SK-N-SH (cell line): ENCODE data around the gene UBE2Z. TPM values are rescaled to one million over a fixed set of nuclear protein-coding genes. Genes with fewer than 3 reads are reported as not detected.

Experiments
- CTCF ChIA-PET: fragments of 300-600, 350-600 bp; formaldehyde crosslinking; extraction: SDS; loops from one replicate; lab custom pipeline; 2021; lab: Yijun Ruan, JAX
- POLR2A ChIA-PET: fragments of 350-600 bp; sonication (Branson Sonifier 250); formaldehyde crosslinking; extraction: SDS; loops from one replicate; lab custom pipeline; 2020; ENCODE audit warnings: antibody characterized with exemption, inconsistent platforms; lab: Yijun Ruan, JAX
- DNase-seq: peaks from one replicate; pipeline ENCODE4 v3.0.0; 2012
- H2AFZ ChIP-seq: fragments of 200-600 bp; sonication (generic); 2 replicates; pipeline ENCODE4 v1.8.1; 2016; ENCODE audit warnings: antibody characterized with exemption, mild to moderate bottlenecking, low read depth
- H3F3A ChIP-seq: fragments of 200-600 bp; sonication (generic); replicated peaks from 2 replicates; pipeline ENCODE3; 2016; ENCODE audit warnings: antibody characterized with exemption, mild to moderate bottlenecking; ENCODE audit not compliant: insufficient read depth
- H3K27ac ChIP-seq, 2 experiments: fragments of 200-500 bp in 1 of 2; fragments of 200-600 bp in 1 of 2; sonication (Bioruptor generic) in 1 of 2; sonication (generic), shearing (Covaris generic) in 1 of 2; 2 replicates each; pipeline versions ENCODE4 v1.5.1 to v1.6.1; 2014 to 2016; ENCODE audit warnings: low read depth in 2 of 2, inconsistent platforms in 1 of 2, low read length in 1 of 2, mild to moderate bottlenecking in 1 of 2, mixed read lengths in 1 of 2
- H3K27me3 ChIP-seq: fragments of 200-600 bp; sonication (generic), shearing (Covaris generic); 2 replicates; pipeline ENCODE4 v1.6.1; 2016; ENCODE audit warnings: mixed run types; ENCODE audit not compliant: insufficient read depth
- H3K36me3 ChIP-seq, 2 experiments: fragments of 200-500 bp in 1 of 2; fragments of 200-600 bp in 1 of 2; sonication (Bioruptor generic) in 1 of 2; sonication (generic) in 1 of 2; replicated peaks in 1 of 2; 2 replicates each; pipeline versions ENCODE3 to v1.5.1; 2014 to 2016; ENCODE audit warnings: low read length in 1 of 2, mild to moderate bottlenecking in 1 of 2; ENCODE audit not compliant: insufficient read depth in 2 of 2, control insufficient read depth in 1 of 2
- H3K4me1 ChIP-seq, 2 experiments: fragments of 200-500 bp in 1 of 2; fragments of 200-600 bp in 1 of 2; sonication (Bioruptor generic) in 1 of 2; sonication (generic), shearing (Covaris generic) in 1 of 2; 2 replicates each; pipeline versions ENCODE4 v1.5.1 to v1.6.1; 2014 to 2016; ENCODE audit warnings: low read depth in 1 of 2, low read length in 1 of 2, mixed run types in 1 of 2; ENCODE audit not compliant: insufficient read depth in 2 of 2, control insufficient read depth in 1 of 2
- H3K4me2 ChIP-seq: fragments of 200-600 bp; sonication (generic), shearing (Covaris generic); 2 replicates; pipeline ENCODE4 v1.6.1; 2017; ENCODE audit warnings: mixed run types
- H3K4me3 ChIP-seq, 2 experiments: fragments of 200-500 bp in 1 of 2; fragments of 200-600 bp in 1 of 2; sonication (Bioruptor generic) in 1 of 2; sonication (generic), shearing (Covaris generic) in 1 of 2; 2 replicates each; pipeline versions ENCODE4 v1.5.1 to v1.8.1; 2014 to 2016; ENCODE audit warnings: low read depth in 2 of 2, inconsistent platforms in 1 of 2, low read length in 1 of 2, mild to moderate bottlenecking in 1 of 2, mixed read lengths in 1 of 2, moderate library complexity in 1 of 2
- H3K79me2 ChIP-seq: fragments of 200-600 bp; sonication (generic); 2 replicates; pipeline ENCODE4 v1.8.1; 2017; ENCODE audit warnings: mild to moderate bottlenecking; ENCODE audit not compliant: insufficient read depth
- H3K9ac ChIP-seq: fragments of 200-600 bp; sonication (generic); 2 replicates; pipeline ENCODE4 v1.6.1; 2017; ENCODE audit warnings: mixed run types
- H3K9me2 ChIP-seq: fragments of 200-600 bp; sonication (generic); 2 replicates; pipeline ENCODE4 v1.6.1; 2017; ENCODE audit warnings: mixed run types
- H3K9me3 ChIP-seq: fragments of 200-600 bp; sonication (generic); 2 replicates; pipeline ENCODE4 v1.6.1; 2017; ENCODE audit warnings: mixed run types, mild to moderate bottlenecking, moderate library complexity
- H4K20me1 ChIP-seq: fragments of 200-600 bp; sonication (generic); 2 replicates; pipeline ENCODE4 v1.6.1; 2017; ENCODE audit warnings: mild to moderate bottlenecking, mixed run types; ENCODE audit not compliant: insufficient read depth
- ELF1 ChIP-seq: IDR thresholded peaks from 2 replicates; pipeline ENCODE4 v1.4.0; 2012
- EZH2phosphoT487 ChIP-seq: fragments of 200-600 bp; sonication (generic); IDR thresholded peaks from 2 replicates; pipeline ENCODE4 v1.6.1; 2017; ENCODE audit warnings: low read depth, mixed run types, mild to moderate bottlenecking, antibody characterized with exemption, moderate library complexity, borderline replicate concordance
- FOXJ3 ChIP-seq: sonication (generic); formaldehyde crosslinking; IDR thresholded peaks from 2 replicates; pipeline ENCODE4 v1.5.1; 2020; ENCODE audit warnings: mild to moderate bottlenecking, missing genetic modification reagents
- PBX3 ChIP-seq: IDR thresholded peaks from 2 replicates; pipeline ENCODE4; 2012
- RAD21 ChIP-seq: IDR thresholded peaks from 2 replicates; pipeline ENCODE4 v1.6.1; 2012; ENCODE audit warnings: mild to moderate bottlenecking, low read length
- RFX5 ChIP-seq: IDR thresholded peaks from 2 replicates; pipeline ENCODE4 v1.6.1; 2012; ENCODE audit warnings: mild to moderate bottlenecking, improper control_type of control experiment, low read length
- RXRA ChIP-seq: IDR thresholded peaks from 2 replicates; pipeline ENCODE4 v1.4.0; 2012; ENCODE audit warnings: low read depth, mild to moderate bottlenecking, borderline replicate concordance
- SMC3 ChIP-seq: IDR thresholded peaks from 2 replicates; pipeline ENCODE4 v1.6.1; 2012; ENCODE audit warnings: low read depth, low read length, improper control_type of control experiment
- TAF1 ChIP-seq: IDR thresholded peaks from 2 replicates; pipeline ENCODE4 v1.6.1; 2012; ENCODE audit warnings: low read depth, mild to moderate bottlenecking, low read length, moderate library complexity, borderline replicate concordance
- WGBS: methylation state at CpG from one replicate; pipeline ENCODE4 v1.1.6; 2017; ENCODE audit warnings: low lambda C conversion rate; 5-methylcytosine and 5-hydroxymethylcytosine counted together
- polyA plus RNA-seq, 3 experiments: library from polyadenylated mRNA; depleted of rRNA; stranded (reverse); fragments of >200 nt; gene quantifications; 2 replicates each; pipeline ENCODE4 v1.2.3, GENCODE V29; 2012
- TF ChIP-seq, protein P1 (sequence below): IDR thresholded peaks from 2 replicates; pipeline ENCODE4 v1.6.1; 2012; ENCODE audit warnings: mild to moderate bottlenecking, low read depth, low read length, moderate library complexity
- TF ChIP-seq, protein P2 (sequence below): fragments of 150-350 bp; IDR thresholded peaks from 2 replicates; pipeline ENCODE4 v1.6.1; 2017; ENCODE audit warnings: antibody characterized with exemption, low read length, low read depth, borderline replicate concordance
- TF ChIP-seq, protein P3 (sequence below): IDR thresholded peaks from 2 replicates; pipeline ENCODE4 v1.4.0; 2012; ENCODE audit warnings: low read depth, borderline replicate concordance
- TF ChIP-seq, protein P4 (sequence below): fragments of 200-600 bp; sonication (generic); IDR thresholded peaks from 2 replicates; pipeline ENCODE4 v1.6.1; 2017; ENCODE audit warnings: antibody characterized with exemption, mild to moderate bottlenecking, moderate library complexity

UBE2Z gene
- polyA plus RNA-seq, 1 of the 3 experiments (the other 2 are of a cell fraction) = 168 TPM

GRCh38 chr17:48873696-48874443 lies 34.3 kb upstream of the UBE2Z start:
- CTCF ChIA-PET = interaction anchor here (0.8 to 32.7 kb wide), 11 partner anchors 8 to 255 kb away, joined by 3 to 1196 read pairs (median 4); partner anchors contain the start of gene TTLL6
- Histone ChIP-seq H3K79me2 (no peaks in the 10 kb centered on the region), H3K9ac (no peak overlapping the region), H3K9me2 (no peaks in the 10 kb centered on the region), H2AFZ (no peak overlapping the region), H3K27ac (no peak overlapping the region), H4K20me1 (no peaks in the 10 kb centered on the region), H3K9me3 (no peaks in the 10 kb centered on the region), H3K4me2 (no peak overlapping the region), H3F3A (no peaks in the 10 kb centered on the region), H3K36me3 (no peaks in the 10 kb centered on the region), H3K4me1 (no peaks in the 10 kb centered on the region; a peak in 1 of 4 replicates), H3K4me3 (no peak overlapping the region), H3K27me3 (peaks cover 10% of the 10 kb centered on the region; the same call in 1 of the 2 replicates)
- WGBS = 57% methylated on average over 5 of the region's 5 CpGs
- POLR2A ChIA-PET = no interaction called here
- no peak for TF ChIP-seq EZH2phosphoT487
- no peak for TF ChIP-seq RFX5
- no peak for TF ChIP-seq SMC3
- no peak for TF ChIP-seq FOXJ3 (CRISPR knock-in tag)
- TF ChIP-seq, protein P1, sequence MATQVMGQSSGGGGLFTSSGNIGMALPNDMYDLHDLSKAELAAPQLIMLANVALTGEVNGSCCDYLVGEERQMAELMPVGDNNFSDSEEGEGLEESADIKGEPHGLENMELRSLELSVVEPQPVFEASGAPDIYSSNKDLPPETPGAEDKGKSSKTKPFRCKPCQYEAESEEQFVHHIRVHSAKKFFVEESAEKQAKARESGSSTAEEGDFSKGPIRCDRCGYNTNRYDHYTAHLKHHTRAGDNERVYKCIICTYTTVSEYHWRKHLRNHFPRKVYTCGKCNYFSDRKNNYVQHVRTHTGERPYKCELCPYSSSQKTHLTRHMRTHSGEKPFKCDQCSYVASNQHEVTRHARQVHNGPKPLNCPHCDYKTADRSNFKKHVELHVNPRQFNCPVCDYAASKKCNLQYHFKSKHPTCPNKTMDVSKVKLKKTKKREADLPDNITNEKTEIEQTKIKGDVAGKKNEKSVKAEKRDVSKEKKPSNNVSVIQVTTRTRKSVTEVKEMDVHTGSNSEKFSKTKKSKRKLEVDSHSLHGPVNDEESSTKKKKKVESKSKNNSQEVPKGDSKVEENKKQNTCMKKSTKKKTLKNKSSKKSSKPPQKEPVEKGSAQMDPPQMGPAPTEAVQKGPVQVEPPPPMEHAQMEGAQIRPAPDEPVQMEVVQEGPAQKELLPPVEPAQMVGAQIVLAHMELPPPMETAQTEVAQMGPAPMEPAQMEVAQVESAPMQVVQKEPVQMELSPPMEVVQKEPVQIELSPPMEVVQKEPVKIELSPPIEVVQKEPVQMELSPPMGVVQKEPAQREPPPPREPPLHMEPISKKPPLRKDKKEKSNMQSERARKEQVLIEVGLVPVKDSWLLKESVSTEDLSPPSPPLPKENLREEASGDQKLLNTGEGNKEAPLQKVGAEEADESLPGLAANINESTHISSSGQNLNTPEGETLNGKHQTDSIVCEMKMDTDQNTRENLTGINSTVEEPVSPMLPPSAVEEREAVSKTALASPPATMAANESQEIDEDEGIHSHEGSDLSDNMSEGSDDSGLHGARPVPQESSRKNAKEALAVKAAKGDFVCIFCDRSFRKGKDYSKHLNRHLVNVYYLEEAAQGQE = no peak
- TF ChIP-seq RXRA = no peak
- TF ChIP-seq, protein P2, sequence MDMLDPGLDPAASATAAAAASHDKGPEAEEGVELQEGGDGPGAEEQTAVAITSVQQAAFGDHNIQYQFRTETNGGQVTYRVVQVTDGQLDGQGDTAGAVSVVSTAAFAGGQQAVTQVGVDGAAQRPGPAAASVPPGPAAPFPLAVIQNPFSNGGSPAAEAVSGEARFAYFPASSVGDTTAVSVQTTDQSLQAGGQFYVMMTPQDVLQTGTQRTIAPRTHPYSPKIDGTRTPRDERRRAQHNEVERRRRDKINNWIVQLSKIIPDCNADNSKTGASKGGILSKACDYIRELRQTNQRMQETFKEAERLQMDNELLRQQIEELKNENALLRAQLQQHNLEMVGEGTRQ = no peak
- no peak for TF ChIP-seq TAF1
- TF ChIP-seq ELF1 = no peak
- no peak for TF ChIP-seq PBX3
- TF ChIP-seq, protein P3, sequence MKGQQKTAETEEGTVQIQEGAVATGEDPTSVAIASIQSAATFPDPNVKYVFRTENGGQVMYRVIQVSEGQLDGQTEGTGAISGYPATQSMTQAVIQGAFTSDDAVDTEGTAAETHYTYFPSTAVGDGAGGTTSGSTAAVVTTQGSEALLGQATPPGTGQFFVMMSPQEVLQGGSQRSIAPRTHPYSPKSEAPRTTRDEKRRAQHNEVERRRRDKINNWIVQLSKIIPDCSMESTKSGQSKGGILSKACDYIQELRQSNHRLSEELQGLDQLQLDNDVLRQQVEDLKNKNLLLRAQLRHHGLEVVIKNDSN = no peak
- TF ChIP-seq, protein P4, sequence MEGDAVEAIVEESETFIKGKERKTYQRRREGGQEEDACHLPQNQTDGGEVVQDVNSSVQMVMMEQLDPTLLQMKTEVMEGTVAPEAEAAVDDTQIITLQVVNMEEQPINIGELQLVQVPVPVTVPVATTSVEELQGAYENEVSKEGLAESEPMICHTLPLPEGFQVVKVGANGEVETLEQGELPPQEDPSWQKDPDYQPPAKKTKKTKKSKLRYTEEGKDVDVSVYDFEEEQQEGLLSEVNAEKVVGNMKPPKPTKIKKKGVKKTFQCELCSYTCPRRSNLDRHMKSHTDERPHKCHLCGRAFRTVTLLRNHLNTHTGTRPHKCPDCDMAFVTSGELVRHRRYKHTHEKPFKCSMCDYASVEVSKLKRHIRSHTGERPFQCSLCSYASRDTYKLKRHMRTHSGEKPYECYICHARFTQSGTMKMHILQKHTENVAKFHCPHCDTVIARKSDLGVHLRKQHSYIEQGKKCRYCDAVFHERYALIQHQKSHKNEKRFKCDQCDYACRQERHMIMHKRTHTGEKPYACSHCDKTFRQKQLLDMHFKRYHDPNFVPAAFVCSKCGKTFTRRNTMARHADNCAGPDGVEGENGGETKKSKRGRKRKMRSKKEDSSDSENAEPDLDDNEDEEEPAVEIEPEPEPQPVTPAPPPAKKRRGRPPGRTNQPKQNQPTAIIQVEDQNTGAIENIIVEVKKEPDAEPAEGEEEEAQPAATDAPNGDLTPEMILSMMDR = no peak
- TF ChIP-seq RAD21 = no peak
- DNase-seq = no peak
